Endodermal cell (in vitro differentiated cells): ENCODE data around the gene SETX. TPM values are rescaled to one million over a fixed set of nuclear protein-coding genes. Genes with fewer than 3 reads are reported as not detected.

Source experiments
- DNase-seq: peaks from one replicate; pipeline ENCODE4 v3.0.0-alpha.2; 2017
- H3K27ac ChIP-seq: 2 replicates; pipeline ENCODE4 v1.5.1; 2013; ENCODE audit warnings: mild to moderate bottlenecking, low read depth, low read length, moderate library complexity
- H3K27me3 ChIP-seq: 2 replicates; pipeline ENCODE4 v1.6.1; 2013; ENCODE audit warnings: mild to moderate bottlenecking, low read length, moderate library complexity; ENCODE audit not compliant: insufficient read depth, control insufficient read depth, poor library complexity, severe bottlenecking
- H3K36me3 ChIP-seq: 2 replicates; pipeline ENCODE4 v1.7.0; 2013; ENCODE audit warnings: mild to moderate bottlenecking, low read length, moderate library complexity; ENCODE audit not compliant: control insufficient read depth, insufficient read depth
- H3K4me1 ChIP-seq: one replicate; pipeline ENCODE4 v1.7.0; 2013; ENCODE audit warnings: low read length; ENCODE audit not compliant: control insufficient read depth, insufficient read depth
- H3K4me3 ChIP-seq: 2 replicates; pipeline ENCODE4 v1.5.1; 2013; ENCODE audit warnings: mild to moderate bottlenecking, low read length, moderate library complexity
- H3K9ac ChIP-seq: 2 replicates; pipeline ENCODE4 v1.6.1; 2013; ENCODE audit warnings: mild to moderate bottlenecking, low read length, moderate library complexity; ENCODE audit not compliant: poor library complexity, severe bottlenecking; ENCODE audit errors: extremely low read depth
- H3K9me3 ChIP-seq: 2 replicates; pipeline ENCODE4 v1.6.1; 2013; ENCODE audit warnings: mild to moderate bottlenecking, low read length, moderate library complexity; ENCODE audit not compliant: control insufficient read depth
- H3K27ac Mint-ChIP-seq: 2 replicates; pipeline ENCODE4 v1.8.0; 2020; ENCODE audit warnings: mixed read lengths
- H3K27me3 Mint-ChIP-seq: 2 replicates; pipeline ENCODE4 v1.8.0; 2021; ENCODE audit warnings: mild to moderate bottlenecking, mixed read lengths; ENCODE audit not compliant: insufficient read depth
- H3K36me3 Mint-ChIP-seq: 2 replicates; pipeline ENCODE4 v1.8.0; 2020; ENCODE audit warnings: low read depth, mixed read lengths
- H3K4me1 Mint-ChIP-seq: 2 replicates; pipeline ENCODE4 v1.8.0; 2020; ENCODE audit warnings: mixed read lengths
- H3K4me3 Mint-ChIP-seq: 2 replicates; pipeline ENCODE4 v1.8.0; 2020; ENCODE audit warnings: mild to moderate bottlenecking, moderate library complexity, mixed read lengths
- H3K9me3 Mint-ChIP-seq: 2 replicates; pipeline ENCODE4 v1.8.0; 2020; ENCODE audit warnings: mild to moderate bottlenecking, mixed read lengths
- WGBS, 2 experiments: methylation state at CpG; one replicate each; pipeline versions ENCODE4 v1.1.5 to v1.1.7; 2013; ENCODE audit warnings: missing lambda C conversion rate in 2 of 2, mixed read lengths in 1 of 2; ENCODE audit not compliant: insufficient coverage in 1 of 2, insufficient read length in 1 of 2; 5-methylcytosine and 5-hydroxymethylcytosine counted together
- total RNA-seq, 2 donors: library from RNA; stranded (reverse); fragmentation: NEBNext Ultra II Directional in 1 of 2; extraction: Animal tissue kit (Norgen Biotek cat#: 25700) in 1 of 2; gene quantifications; 2 replicates in 1 of 2; 3 replicates in 1 of 2; pipeline ENCODE4 v1.2.1, GENCODE V29; 2021
- TF ChIP-seq, protein P1 (sequence below): fragments of 200-600 bp; sonication (generic); conservative IDR thresholded peaks from 2 replicates; pipeline ENCODE4 v1.5.0; 2021; ENCODE audit warnings: antibody characterized with exemption, mild to moderate bottlenecking

The SETX gene
- total RNA-seq, 2 donors from 2014 or later: 40.0 to 53.3 TPM

DNA sequence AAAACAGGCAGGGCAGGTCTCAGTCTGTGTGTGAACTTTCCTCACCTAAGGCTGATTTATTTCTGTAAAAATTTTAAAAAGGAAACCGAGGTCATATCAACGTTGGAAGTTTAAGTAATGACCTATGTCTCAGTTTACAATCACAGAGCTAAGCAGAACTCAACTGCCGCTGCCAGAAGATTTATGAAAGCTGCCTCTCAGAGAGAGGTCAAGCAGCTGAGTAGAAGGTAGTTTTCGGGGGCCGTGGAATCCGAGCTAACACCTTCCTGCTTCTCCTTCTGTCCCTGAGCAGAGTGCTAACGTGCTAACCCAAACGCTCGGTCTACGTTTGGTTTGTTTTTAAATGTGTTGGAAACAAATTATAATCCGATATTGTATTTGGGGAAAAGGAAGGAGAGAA, 40.8 kb upstream of the SETX start:
- Mint-ChIP-seq H3K9me3 (no peaks in the 10 kb centered on the region), H3K27me3 (no peaks in the 10 kb centered on the region), H3K4me1 (no peaks in the 10 kb centered on the region), H3K27ac (no peak overlapping the region), H3K36me3 (peaks cover 79% of the 10 kb centered on the region), H3K4me3 (no peak overlapping the region)
- no peak overlapping the region for H3K27ac ChIP-seq
- no peak for DNase-seq
- no peak overlapping the region for H3K9ac ChIP-seq
- H3K4me1 ChIP-seq: no peaks in the 10 kb centered on the region
- 95 to 100% methylated on average over 7 to 11 of the region's 11 CpGs for WGBS, 2 experiments
- peaks cover 92% of the 10 kb centered on the region for H3K36me3 ChIP-seq
- TF ChIP-seq, protein P1, sequence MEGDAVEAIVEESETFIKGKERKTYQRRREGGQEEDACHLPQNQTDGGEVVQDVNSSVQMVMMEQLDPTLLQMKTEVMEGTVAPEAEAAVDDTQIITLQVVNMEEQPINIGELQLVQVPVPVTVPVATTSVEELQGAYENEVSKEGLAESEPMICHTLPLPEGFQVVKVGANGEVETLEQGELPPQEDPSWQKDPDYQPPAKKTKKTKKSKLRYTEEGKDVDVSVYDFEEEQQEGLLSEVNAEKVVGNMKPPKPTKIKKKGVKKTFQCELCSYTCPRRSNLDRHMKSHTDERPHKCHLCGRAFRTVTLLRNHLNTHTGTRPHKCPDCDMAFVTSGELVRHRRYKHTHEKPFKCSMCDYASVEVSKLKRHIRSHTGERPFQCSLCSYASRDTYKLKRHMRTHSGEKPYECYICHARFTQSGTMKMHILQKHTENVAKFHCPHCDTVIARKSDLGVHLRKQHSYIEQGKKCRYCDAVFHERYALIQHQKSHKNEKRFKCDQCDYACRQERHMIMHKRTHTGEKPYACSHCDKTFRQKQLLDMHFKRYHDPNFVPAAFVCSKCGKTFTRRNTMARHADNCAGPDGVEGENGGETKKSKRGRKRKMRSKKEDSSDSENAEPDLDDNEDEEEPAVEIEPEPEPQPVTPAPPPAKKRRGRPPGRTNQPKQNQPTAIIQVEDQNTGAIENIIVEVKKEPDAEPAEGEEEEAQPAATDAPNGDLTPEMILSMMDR: no peak
- peaks cover 7% of the 10 kb centered on the region for H3K9me3 ChIP-seq
- H3K27me3 ChIP-seq: no peaks in the 10 kb centered on the region
- no peak overlapping the region for H3K4me3 ChIP-seq

DNA sequence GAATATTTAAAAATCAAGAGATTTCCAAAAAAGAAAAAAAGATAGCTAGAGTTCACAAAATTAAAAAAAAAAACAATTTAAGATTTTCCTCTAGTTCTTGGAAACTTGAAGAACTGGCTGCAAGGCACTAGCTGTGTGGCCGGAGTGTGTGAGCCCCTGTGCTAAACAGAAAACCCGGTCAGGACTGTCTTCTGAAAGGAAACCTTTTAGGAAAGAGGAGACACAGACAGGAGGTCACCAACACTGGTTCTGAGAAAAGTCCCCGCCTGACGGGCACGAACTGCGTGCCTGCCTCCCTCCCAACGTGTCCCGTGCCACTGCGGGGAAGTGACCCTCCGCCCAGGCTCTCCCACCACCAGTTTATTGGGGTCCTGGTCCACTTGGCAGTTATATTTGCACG, 36.7 kb upstream of the SETX start:
- Histone ChIP-seq H3K4me3 (no peak overlapping the region), H3K4me1 (no peaks in the 10 kb centered on the region), H3K27ac (no peak overlapping the region), H3K9ac (no peak overlapping the region), H3K9me3 (peaks cover 7% of the 10 kb centered on the region), H3K36me3 (peaks cover 91% of the 10 kb centered on the region), H3K27me3 (no peaks in the 10 kb centered on the region)
- Mint-ChIP-seq H3K4me3 (no peak overlapping the region), H3K4me1 (no peaks in the 10 kb centered on the region), H3K36me3 (peaks cover 85% of the 10 kb centered on the region), H3K9me3 (no peaks in the 10 kb centered on the region), H3K27ac (no peak overlapping the region), H3K27me3 (no peaks in the 10 kb centered on the region)
- TF ChIP-seq, protein P1: no peak
- WGBS, 2 experiments: 96% methylated on average over 10 to 11 of the region's 11 CpGs
- DNase-seq: no peak

DNA sequence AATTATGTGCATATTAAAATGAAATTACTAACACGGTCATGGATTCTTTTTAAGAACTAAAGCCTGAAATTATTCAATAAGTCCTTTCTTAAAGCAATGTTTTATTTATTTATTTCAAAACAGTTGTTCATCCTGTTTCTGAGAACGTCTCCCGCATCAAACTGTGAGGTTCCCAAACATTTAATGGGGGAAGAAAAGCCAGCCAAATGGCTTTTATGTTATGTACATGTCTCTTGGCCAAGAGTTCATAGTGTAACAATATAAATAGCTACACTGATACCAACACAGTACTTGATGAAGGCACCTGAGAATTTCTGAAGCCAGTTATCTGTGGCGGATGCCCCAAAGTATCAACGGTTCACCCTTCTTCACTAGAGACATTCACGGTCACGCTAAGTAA, 36.2 kb upstream of the SETX start:
- Mint-ChIP-seq H3K36me3 (peaks cover 84% of the 10 kb centered on the region), H3K9me3 (no peaks in the 10 kb centered on the region), H3K4me3 (no peak overlapping the region), H3K27ac (no peak overlapping the region), H3K4me1 (no peaks in the 10 kb centered on the region), H3K27me3 (no peaks in the 10 kb centered on the region)
- Histone ChIP-seq H3K4me1 (no peaks in the 10 kb centered on the region), H3K9me3 (peaks cover 7% of the 10 kb centered on the region), H3K27me3 (no peaks in the 10 kb centered on the region), H3K27ac (no peak overlapping the region), H3K36me3 (peaks cover 91% of the 10 kb centered on the region), H3K4me3 (no peak overlapping the region), H3K9ac (no peak overlapping the region)
- WGBS, 2 experiments: 82 to 95% methylated on average over 4 to 7 of the region's 7 CpGs
- TF ChIP-seq, protein P1: no peak
- DNase-seq: no peak
